HepG2 (cell line): ENCODE measurements around the gene PSMC1. TPM values are rescaled to one million over a fixed set of nuclear protein-coding genes. Genes with fewer than 3 reads are reported as not detected.

ENCODE experiments used
- ATAC-seq: fragments of 200-7000 bp; cut with Tn5 transposase; 3 replicates; pipeline ENCODE4 v1.9.1; 2020; ENCODE audit warnings: mild to moderate bottlenecking, moderate library complexity
- BruUV-seq: library from RNA; stranded (reverse); fragments of 400-500 nt; replicated peaks from 2 replicates; lab custom pipeline; 2021; lab: Mats Ljungman, UMichigan
- CTCF ChIA-PET: fragments of 300-600 bp; formaldehyde crosslinking; extraction: SDS; loops from one replicate; lab custom pipeline; 2021; ENCODE audit warnings: low total read pairs, inconsistent platforms, low intra/inter-chr PET ratio; lab: Yijun Ruan, JAX
- POLR2A ChIA-PET: fragments of 350-600 bp; sonication (Branson Sonifier 250); formaldehyde crosslinking; loops from one replicate; lab custom pipeline; 2020; ENCODE audit warnings: antibody characterized with exemption, inconsistent platforms; lab: Yijun Ruan, JAX
- DNase-seq: peaks from one replicate; pipeline ENCODE4 v3.0.0-alpha.2; 2015; ENCODE audit warnings: low spot score
- FAIRE-seq: peaks from 3 replicates; lab custom pipeline; 2011; peaks lifted over from hg19 to GRCh38; lab: Jason Lieb, UNC
- H2AFZ ChIP-seq: one replicate; pipeline ENCODE4 v1.6.1; 2011; ENCODE audit warnings: low read length, inconsistent platforms
- H3K27ac ChIP-seq: fragments of 300-600 bp; 3 replicates; pipeline ENCODE4 v1.8.0; 2011; ENCODE audit warnings: mixed run types, mild to moderate bottlenecking, mixed read lengths, low read length, inconsistent platforms; ENCODE audit not compliant: insufficient read depth; ENCODE audit errors: extremely low read length
- H3K27me3 ChIP-seq, 2 experiments: fragments of 200-600 bp in 1 of 2; 2 replicates in 1 of 2; 3 replicates in 1 of 2; pipeline versions ENCODE4 v1.6.0 to v1.8.0; 2011; ENCODE audit warnings: low read length in 2 of 2, mild to moderate bottlenecking in 2 of 2, moderate library complexity in 2 of 2, inconsistent platforms in 1 of 2; ENCODE audit not compliant: insufficient read depth in 2 of 2, control insufficient read depth in 1 of 2
- H3K36me3 ChIP-seq, 2 experiments: fragments of 200-600 bp in 1 of 2; replicated peaks in 1 of 2; 2 replicates in 1 of 2; 3 replicates in 1 of 2; pipeline versions ENCODE4 v1.5.1 to v1.8.0; 2011; ENCODE audit warnings: low read length in 2 of 2, inconsistent platforms in 1 of 2; ENCODE audit not compliant: insufficient read depth in 2 of 2, control insufficient read depth in 1 of 2
- H3K4me1 ChIP-seq: 2 replicates; pipeline ENCODE4 v1.5.1; 2012; ENCODE audit warnings: low read length, inconsistent platforms; ENCODE audit not compliant: insufficient read depth
- H3K4me2 ChIP-seq: 2 replicates; pipeline ENCODE4 v1.6.0; 2011; ENCODE audit warnings: low read depth, low read length, inconsistent platforms
- H3K4me3 ChIP-seq, 3 experiments: fragments of 200-600 bp in 1 of 3; sonication (generic), shearing (Covaris generic) in 1 of 3; replicated peaks in 1 of 3; 2 replicates each; pipeline ENCODE4 v1.5.1; 2011 to 2016; ENCODE audit warnings: low read length in 3 of 3, inconsistent platforms in 2 of 3, low read depth in 2 of 3, mild to moderate bottlenecking in 2 of 3, control low read depth in 1 of 3, mixed read lengths in 1 of 3; ENCODE audit not compliant: insufficient read depth in 1 of 3
- H3K79me2 ChIP-seq: one replicate; pipeline ENCODE4 v1.6.1; 2011; ENCODE audit warnings: low read length, inconsistent platforms; ENCODE audit not compliant: insufficient read depth
- H3K9ac ChIP-seq: 2 replicates; pipeline ENCODE4 v1.6.0; 2011; ENCODE audit warnings: mild to moderate bottlenecking, low read depth, low read length, inconsistent platforms; ENCODE audit not compliant: insufficient read depth
- H3K9me3 ChIP-seq: 2 replicates; pipeline ENCODE4 v1.5.1; 2012; ENCODE audit warnings: mild to moderate bottlenecking, low read length
- H4K20me1 ChIP-seq: 2 replicates; pipeline ENCODE4 v1.6.0; 2011; ENCODE audit warnings: inconsistent platforms, mild to moderate bottlenecking, low read length, moderate library complexity; ENCODE audit not compliant: insufficient read depth
- FLYWCH1 ChIP-seq: sonication (generic); formaldehyde crosslinking; IDR thresholded peaks from 2 replicates; pipeline ENCODE4 v1.8.1; 2023; ENCODE audit warnings: mild to moderate bottlenecking, missing genetic modification reagents
- HIVEP1 ChIP-seq: sonication (generic); formaldehyde crosslinking; IDR thresholded peaks from 2 replicates; pipeline ENCODE4 v1.4.0; 2020; ENCODE audit warnings: mild to moderate bottlenecking, missing genetic modification reagents
- JUNB ChIP-seq: sonication (generic); formaldehyde crosslinking; IDR thresholded peaks from 2 replicates; pipeline ENCODE4 v1.8.0; 2022; ENCODE audit warnings: missing genetic modification reagents, mild to moderate bottlenecking, borderline replicate concordance
- KDM1A ChIP-seq: IDR thresholded peaks from 2 replicates; pipeline ENCODE4 v1.6.1; 2016; ENCODE audit warnings: missing compliant biosample characterization
- KIAA2018 ChIP-seq: sonication (generic); formaldehyde crosslinking; IDR thresholded peaks from 2 replicates; pipeline ENCODE4 v1.5.0; 2020; ENCODE audit warnings: mild to moderate bottlenecking, missing genetic modification reagents, borderline replicate concordance
- MATR3 ChIP-seq: sonication (generic); formaldehyde crosslinking; IDR thresholded peaks from 2 replicates; pipeline ENCODE4 v1.4.0; 2020; ENCODE audit warnings: missing genetic modification reagents
- MAX ChIP-seq: IDR thresholded peaks from 2 replicates; pipeline ENCODE4 v1.6.1; 2012; ENCODE audit warnings: inconsistent platforms
- NRL ChIP-seq: sonication (generic); formaldehyde crosslinking; IDR thresholded peaks from 2 replicates; pipeline ENCODE4 v1.5.0; 2020; ENCODE audit warnings: missing genetic modification reagents, mild to moderate bottlenecking, moderate library complexity, borderline replicate concordance
- TAF1 ChIP-seq: sonication (generic); formaldehyde crosslinking; IDR thresholded peaks from 2 replicates; pipeline ENCODE4 v1.4.0; 2020; ENCODE audit warnings: missing genetic modification reagents
- ZFP1 ChIP-seq: IDR thresholded peaks from 2 replicates; pipeline ENCODE4 v1.6.1; 2016
- ZNF138 ChIP-seq: sonication (generic); formaldehyde crosslinking; IDR thresholded peaks from 2 replicates; pipeline ENCODE4 v1.5.0; 2020; ENCODE audit warnings: mild to moderate bottlenecking, low read depth, missing genetic modification reagents
- ZNF333 ChIP-seq: sonication (generic); formaldehyde crosslinking; IDR thresholded peaks from 2 replicates; pipeline ENCODE4 v1.4.0; 2020; ENCODE audit warnings: mild to moderate bottlenecking, missing genetic modification reagents, borderline replicate concordance
- ZNF577 ChIP-seq: sonication (generic); formaldehyde crosslinking; IDR thresholded peaks from 2 replicates; pipeline ENCODE4 v1.4.0; 2020; ENCODE audit warnings: mild to moderate bottlenecking, low read depth, missing genetic modification reagents, borderline replicate concordance
- ZNF605 ChIP-seq: sonication (generic); formaldehyde crosslinking; IDR thresholded peaks from 2 replicates; pipeline ENCODE4 v1.8.0; 2022; ENCODE audit warnings: mild to moderate bottlenecking, missing genetic modification reagents
- ZNF614 ChIP-seq: IDR thresholded peaks from 2 replicates; pipeline ENCODE4 v1.6.1; 2018; ENCODE audit warnings: missing biosample characterization, missing genetic modification reagents, inconsistent platforms, borderline replicate concordance
- ZNF7 ChIP-seq: IDR thresholded peaks from 2 replicates; pipeline ENCODE4 v1.6.1; 2016; ENCODE audit warnings: missing biosample characterization, missing genetic modification reagents
- ZNF781 ChIP-seq: sonication (generic); formaldehyde crosslinking; IDR thresholded peaks from 2 replicates; pipeline ENCODE4 v1.5.1; 2020; ENCODE audit warnings: borderline replicate concordance, mild to moderate bottlenecking, missing genetic modification reagents; ENCODE audit errors: not compliant biosample characterization
- WGBS: methylation state at CpG from one replicate; pipeline ENCODE4 v1.1.6; 2017; ENCODE audit warnings: low lambda C conversion rate; 5-methylcytosine and 5-hydroxymethylcytosine counted together
- in situ Hi-C: cut with HindIII; loops from 2 replicates; pipeline ENCODE4 v1.10.0; 2017; ENCODE audit warnings: low pct_unique_long_range_greater_than_20kb; ENCODE audit not compliant: extremely low pct_ligation_motif_present
- intact Hi-C: fragments of 100-400 bp; cut with micrococcal nuclease; formaldehyde crosslinking; loops from one replicate; pipeline ENCODE4 v1.10.0; 2022; ENCODE audit not compliant: unreplicated experiment
- polyA plus RNA-seq, 8 experiments: library from polyadenylated mRNA; depleted of rRNA in 3 of 8; stranded (reverse) in 7 of 8; unstranded in 1 of 8; fragments of >200 nt; fragmentation: Illumina TruSeq in 4 of 8; extraction: Trizol in 4 of 8; gene quantifications; 2 replicates each; pipeline versions ENCODE4 v1.2.1 to v1.2.3, GENCODE V29; 2011 to 2016; ENCODE audit warnings: low read depth in 4 of 8, missing spikeins in 1 of 8, mixed read lengths in 1 of 8; ENCODE audit not compliant: insufficient read depth in 1 of 8
- total RNA-seq, 5 experiments: library from RNA; depleted of rRNA; stranded (reverse); fragments of >200 nt; fragmentation: Illumina TruSeq; extraction: Trizol; gene quantifications; 2 replicates each; pipeline ENCODE4 v1.2.3, GENCODE V29; 2016; ENCODE audit warnings: low read depth in 1 of 5

Gene PSMC1
- total and polyA plus RNA-seq, 2 of the 13 experiments (the other 11 are each of a cell fraction or from before 2014, with no cell fraction given) = 48.6 to 167 TPM

GRCh38 chr14:90302529-90303303 is 46.4 kb downstream of the PSMC1 start:
- Histone ChIP-seq H2AFZ (no peak overlapping the region), H3K79me2 (no peaks in the 10 kb centered on the region), H3K4me1 (peaks cover 48% of the 10 kb centered on the region), H3K27me3 (no peaks in the 10 kb centered on the region), H4K20me1 (no peaks in the 10 kb centered on the region), H3K36me3 (peaks cover 6 to 32% of the 10 kb centered on the region in 2 experiments; a peak in 4 of 5 replicates), H3K9ac (no peak overlapping the region), H3K27ac (no peak overlapping the region)
- CTCF ChIA-PET = interaction anchor here (1.5 kb wide), 1 partner anchor 395 kb away, joined by 9 read pairs; no protein-coding TSS in a partner anchor
- no peak for ATAC-seq
- no peak for DNase-seq
- TF ChIP-seq MATR3 (no peak), ZNF605 (no peak), FLYWCH1 (CRISPR knock-in tag) (no peak), NRL (CRISPR knock-in tag) (no peak), ZNF614 (no peak), TAF1 (no peak), ZNF138 (no peak), KDM1A (no peak), ZNF577 (CRISPR knock-in tag) (no peak), JUNB (CRISPR knock-in tag) (no peak), KIAA2018 (CRISPR knock-in tag) (no peak), ZNF7 (CRISPR knock-in tag) (no peak), ZFP1 (CRISPR knock-in tag) (no peak), ZNF781 (CRISPR knock-in tag) (no peak), MAX (no peak), HIVEP1 (CRISPR knock-in tag) (no peak), ZNF333 (CRISPR knock-in tag) (no peak)
- TF ChIP-seq, all 625 proteins: peak for 0
- H3K9me3 ChIP-seq = no peaks in the 10 kb centered on the region
- intact Hi-C loops = loop anchor here (5.0 kb wide), 1 partner anchor 455 kb away; no protein-coding TSS in a partner anchor
- POLR2A ChIA-PET = no interaction called here
- FAIRE-seq = no peak
- WGBS = 97% methylated on average over 10 of the region's 10 CpGs
- BruUV-seq = no TSS peak
- H3K4me2 ChIP-seq = no peak overlapping the region
- in situ Hi-C loops = loop anchor here (5.0 to 10.0 kb wide), 2 partner anchors 212 to 395 kb away; no protein-coding TSS in a partner anchor
- no peak overlapping the region for H3K4me3 ChIP-seq
